HK-2 (cell line): ENCODE data around the gene CD93.

Experiments
- DNase-seq: peaks from one replicate; pipeline ENCODE4 v3.0.0-alpha.2; 2018; ENCODE audit not compliant: unreplicated experiment

CD93 gene

GRCh38 chr20:23034721-23035671 is 51.1 kb downstream of the CD93 start, which contains the start of gene SSTR4:
TSS of gene SSTR4 (plus strand) at chr20:23035312. CDS start at chr20:23035484, 172 bp downstream.
- no peak for DNase-seq

- DNase-seq, result no peak
These were observed 52.2 kb downstream of the CD93 start for GRCh38 chr20:23033918-23034317.

GRCh38 chr20:23032750-23033078 is 53.4 kb downstream of the CD93 start:
- DNase-seq, result no peak

- no peak for DNase-seq
These were observed 53.9 kb downstream of the CD93 start for GRCh38 chr20:23032056-23032749.

GRCh38 chr20:23031346-23031745 is 54.8 kb downstream of the CD93 start:
- no peak for DNase-seq
